Measurements from ENCODE around the gene SMARCD1.

The SMARCD1 gene

DNA sequence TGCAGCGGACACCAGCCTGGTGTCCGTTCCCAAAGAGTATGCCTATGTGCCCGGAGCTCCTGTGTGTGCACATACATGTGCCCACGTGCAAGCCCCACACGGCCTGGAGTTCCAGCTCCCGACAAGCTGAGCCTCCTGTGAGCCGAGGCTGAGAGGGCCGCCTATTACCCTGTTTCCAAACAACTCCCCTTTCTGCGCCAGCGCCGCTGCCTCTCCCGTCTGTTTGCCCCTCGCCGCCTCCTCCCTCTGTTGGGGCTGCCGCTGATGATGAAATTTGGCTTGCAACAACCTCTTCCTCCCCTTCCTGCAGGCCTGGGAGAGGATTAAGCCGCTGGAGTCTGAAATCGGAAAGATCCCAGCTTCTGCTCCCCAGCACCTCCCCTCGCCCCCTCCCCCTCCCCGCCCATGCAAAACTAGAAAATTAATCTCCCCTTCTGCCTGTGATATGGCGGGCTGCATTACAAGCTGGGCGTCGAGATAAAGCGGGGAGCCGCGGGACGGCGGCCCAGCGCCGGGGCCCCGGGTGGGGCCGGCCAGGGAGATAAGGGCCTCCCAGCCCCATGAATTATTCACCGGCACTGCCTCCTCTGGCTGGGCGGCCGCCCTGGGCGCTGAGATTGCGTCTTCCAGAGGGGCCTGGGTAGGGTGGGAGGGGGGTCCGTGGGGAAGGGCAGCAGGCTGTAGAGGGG lies 34.6 kb upstream of the SMARCD1 start:
- TF ChIP-seq POLR2A (IDR thresholded peaks at IDR 0.05; ENCODE audit: low read length) (no peak), GATA1 (IDR thresholded peaks at IDR 0.05; ENCODE audit: low read depth, low read length) (peak; percentile 68)
- DNase-seq, result peak; percentile 96 to 97

DNA sequence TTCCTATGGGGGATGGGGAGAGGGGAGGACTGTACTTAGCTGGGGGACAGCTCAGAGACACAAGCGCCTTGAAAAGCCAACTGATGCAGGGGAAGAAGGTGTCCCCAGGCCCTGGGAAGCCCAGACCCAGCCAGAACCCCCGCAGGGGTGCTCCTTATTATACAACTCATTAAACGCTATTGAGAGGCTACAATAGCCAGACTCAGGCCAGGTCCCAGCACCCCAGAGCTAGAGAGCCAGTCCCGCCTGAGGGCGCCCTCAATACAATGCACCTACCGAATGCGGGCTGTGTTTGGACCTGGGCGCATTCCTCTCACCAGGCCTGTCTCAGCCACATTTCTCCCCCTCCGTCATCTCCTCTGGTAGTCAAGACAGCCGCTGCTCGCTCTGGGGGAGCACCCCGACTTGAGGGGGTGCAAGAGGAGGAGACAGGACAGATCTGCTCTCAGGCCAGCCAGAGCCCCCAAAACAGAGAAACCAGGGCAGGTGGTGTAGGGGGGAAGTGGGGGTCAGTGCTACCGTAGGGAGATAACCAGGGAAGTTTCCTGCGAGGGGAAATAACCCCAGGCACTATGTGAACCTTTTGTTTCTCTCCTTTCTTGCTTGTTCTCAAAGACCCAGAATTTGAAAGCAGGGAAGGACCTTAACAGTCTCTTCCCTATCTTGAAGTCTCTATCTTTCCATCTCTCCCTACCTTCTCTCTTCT lies 33.9 kb upstream of the SMARCD1 start:
- DNase-seq, result peak in 1 of 2 experiments; percentile 56
- TF ChIP-seq GATA1 (IDR thresholded peaks at IDR 0.05; ENCODE audit: low read depth, low read length), result no peak
- no peak for TF ChIP-seq POLR2A (IDR thresholded peaks at IDR 0.05; ENCODE audit: low read length)

GRCh38 chr12:50052544-50052943 lies 32.6 kb upstream of the SMARCD1 start:
- no peak for DNase-seq
- no peak for TF ChIP-seq POLR2A (IDR thresholded peaks at IDR 0.05; ENCODE audit: low read length)
- TF ChIP-seq GATA1 (IDR thresholded peaks at IDR 0.05; ENCODE audit: low read depth, low read length), result no peak

DNA sequence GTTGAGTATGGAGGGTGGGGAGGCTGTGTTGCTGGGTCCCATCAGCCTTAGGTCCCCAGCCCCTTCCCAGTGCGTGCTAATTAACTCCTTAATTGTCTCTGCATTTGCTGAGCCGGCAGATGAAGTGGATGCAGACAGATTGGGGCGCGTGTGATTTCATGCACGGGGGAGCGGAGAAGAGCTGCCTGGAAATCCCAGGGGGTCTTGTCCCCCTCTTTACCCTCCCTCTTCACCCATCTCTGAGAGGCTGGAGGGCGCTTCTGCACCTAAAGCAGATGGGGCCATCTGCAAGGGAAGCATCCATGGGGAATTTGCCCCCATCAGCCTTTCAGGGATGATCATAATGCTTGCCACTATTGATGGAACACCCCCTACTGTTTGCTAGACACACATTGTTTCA lies 32.2 kb upstream of the SMARCD1 start:
- DNase-seq, result no peak
- TF ChIP-seq POLR2A (IDR thresholded peaks at IDR 0.05; ENCODE audit: low read length) (no peak), GATA1 (IDR thresholded peaks at IDR 0.05; ENCODE audit: low read depth, low read length) (no peak)

GRCh38 chr12:50053583-50053982 lies 31.6 kb upstream of the SMARCD1 start:
- TF ChIP-seq GATA1 (IDR thresholded peaks at IDR 0.05; ENCODE audit: low read depth, low read length), result no peak
- TF ChIP-seq POLR2A (IDR thresholded peaks at IDR 0.05; ENCODE audit: low read length), result no peak
- DNase-seq, result peak in 1 of 2 experiments; percentile 16

- DNase-seq, result peak; percentile 61 to 79
- no peak for TF ChIP-seq POLR2A (IDR thresholded peaks at IDR 0.05; ENCODE audit: low read length)
- TF ChIP-seq GATA1 (IDR thresholded peaks at IDR 0.05; ENCODE audit: low read depth, low read length), result no peak
Observed at GRCh38 chr12:50055831-50056638, 29.1 kb upstream of the SMARCD1 start.

GRCh38 chr12:50056639-50056976 lies 28.5 kb upstream of the SMARCD1 start:
- TF ChIP-seq POLR2A (IDR thresholded peaks at IDR 0.05; ENCODE audit: low read length) (no peak), GATA1 (IDR thresholded peaks at IDR 0.05; ENCODE audit: low read depth, low read length) (no peak)
- no peak for DNase-seq

DNA sequence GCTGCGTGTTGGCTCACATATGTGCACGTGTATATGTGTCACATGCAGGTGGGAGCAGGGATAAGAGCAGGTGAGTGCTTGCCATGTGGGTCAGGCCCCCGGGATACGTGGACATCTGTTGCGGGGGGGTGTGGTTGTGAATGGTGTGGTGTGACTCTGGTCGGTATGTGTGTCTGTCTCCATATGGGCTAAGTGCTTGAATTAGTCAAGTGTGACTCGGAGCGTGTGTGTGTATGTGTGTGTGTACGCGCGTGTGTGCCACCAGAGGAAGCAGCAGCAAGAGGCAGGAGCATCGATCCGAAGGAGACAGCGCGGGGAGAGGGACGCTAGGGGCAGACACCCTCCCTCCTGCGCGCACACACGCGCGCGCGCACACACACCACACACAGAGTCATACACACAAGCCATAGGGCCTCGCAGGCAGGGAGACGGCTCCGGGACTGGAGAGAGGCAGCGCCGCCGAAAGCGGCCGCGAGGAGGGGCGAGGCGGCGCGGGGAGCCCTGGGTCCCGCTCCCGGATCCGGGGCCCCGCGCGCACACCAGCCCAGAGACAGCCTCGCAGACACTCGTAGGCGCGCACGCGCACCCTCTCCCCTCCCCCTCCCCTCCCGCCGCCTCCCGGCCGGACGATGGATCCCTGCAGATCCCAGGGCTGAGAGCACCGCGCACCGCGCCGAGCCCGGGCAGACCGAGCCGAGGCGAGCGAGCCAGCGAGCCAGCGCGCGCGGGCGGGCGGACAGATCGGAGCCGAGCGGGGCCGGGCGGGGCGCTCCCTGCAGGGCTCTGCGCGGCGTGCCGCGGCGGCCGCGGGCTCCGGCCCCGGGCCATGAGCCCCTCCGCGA lies 27.9 kb upstream of the SMARCD1 start, which contains the start of gene ASIC1:
Gene ASIC1, plus strand, starts transcription at position 597 of the 842 bp plus-strand sequence. CDS start 1,171 bp downstream, outside the sequence.
- DNase-seq, result peak; percentile 50 to 59
- no peak for TF ChIP-seq POLR2A (IDR thresholded peaks at IDR 0.05; ENCODE audit: low read length)
- no peak for TF ChIP-seq GATA1 (IDR thresholded peaks at IDR 0.05; ENCODE audit: low read depth, low read length)

- no peak for DNase-seq
Observed at GRCh38 chr12:50057896-50058670, 27.1 kb upstream of the SMARCD1 start.

GRCh38 chr12:50058743-50059312 lies 26.3 kb upstream of the SMARCD1 start:
- TF ChIP-seq GATA1 (IDR thresholded peaks at IDR 0.05; ENCODE audit: low read depth, low read length), result no peak
- TF ChIP-seq POLR2A (IDR thresholded peaks at IDR 0.05; ENCODE audit: low read length), result no peak
- no peak for DNase-seq

More at GRCh38 chr12:50057896-50058670, 27.1 kb upstream of the SMARCD1 start:
- no peak for TF ChIP-seq POLR2A (IDR thresholded peaks at IDR 0.05; ENCODE audit: low read length)
- no peak for TF ChIP-seq GATA1 (IDR thresholded peaks at IDR 0.05; ENCODE audit: low read depth, low read length)

DNA sequence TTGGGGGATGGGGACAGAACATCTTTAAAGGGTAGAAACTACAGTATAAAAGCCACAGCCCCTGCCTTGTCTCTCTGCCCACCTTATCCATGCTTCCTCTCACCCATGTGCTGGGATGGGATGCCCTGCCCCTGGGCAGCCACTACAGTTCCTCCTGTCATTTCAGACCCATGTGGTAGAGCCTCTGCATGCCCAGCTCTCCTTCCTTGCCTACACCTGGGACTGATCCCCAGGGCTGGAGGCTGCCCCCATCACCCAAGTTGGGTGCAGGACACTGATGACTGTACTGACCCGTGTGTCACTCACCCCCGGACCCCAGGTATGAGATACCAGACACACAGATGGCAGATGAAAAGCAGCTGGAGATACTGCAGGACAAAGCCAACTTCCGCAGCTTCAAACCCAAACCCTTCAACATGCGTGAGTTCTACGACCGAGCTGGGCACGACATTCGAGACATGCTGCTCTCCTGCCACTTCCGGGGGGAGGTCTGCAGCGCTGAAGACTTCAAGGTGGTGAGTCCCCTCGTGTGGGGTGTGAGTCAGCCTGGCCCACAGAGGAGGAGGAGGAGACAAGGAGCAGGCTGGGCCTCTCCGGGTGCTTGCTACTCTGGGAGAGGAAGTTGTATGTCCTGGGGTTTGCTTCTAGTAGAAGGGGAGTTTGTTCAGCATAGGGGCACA lies 25.6 kb upstream of the SMARCD1 start:
- TF ChIP-seq GATA1 (IDR thresholded peaks at IDR 0.05; ENCODE audit: low read depth, low read length) (no peak), POLR2A (IDR thresholded peaks at IDR 0.05; ENCODE audit: low read length) (no peak)
- no peak for DNase-seq

GRCh38 chr12:50060120-50060468 lies 25.0 kb upstream of the SMARCD1 start:
- TF ChIP-seq GATA1 (IDR thresholded peaks at IDR 0.05; ENCODE audit: low read depth, low read length), result no peak
- TF ChIP-seq POLR2A (IDR thresholded peaks at IDR 0.05; ENCODE audit: low read length), result no peak
- no peak for DNase-seq
